ENCODE data around the gene VIPAS39. TPM values are rescaled to one million over a fixed set of nuclear protein-coding genes. Genes with fewer than 3 reads are reported as not detected.

VIPAS39 gene
- total and polyA plus RNA-seq, 2 of the 13 experiments (the other 11 are each of a cell fraction or from before 2014, with no cell fraction given), result 13.3 to 21.5 TPM

GRCh38 chr14:77457115-77457521 lies 283 bp downstream of the VIPAS39 start (continued):
- TF ChIP-seq PHF8 (CRISPR knock-in tag; IDR thresholded peaks at IDR 0.05), result peak; percentile 77

GRCh38 chr14:77455966-77456640 lies 1.3 kb downstream of the VIPAS39 start:
- Histone ChIP-seq H3K79me2 (ENCODE audit: insufficient read depth, low read length) (peaks cover 43% of the 10 kb centered on the region), H3K27ac (ENCODE audit: extremely low read length, insufficient read depth, low read length) (no peak overlapping the region), H4K20me1 (ENCODE audit: insufficient read depth, low read length) (peaks cover 8% of the 10 kb centered on the region), H3K4me3 (replicated peaks in 1 of 3; ENCODE audit: insufficient read depth in 1 of 3, low read depth in 2 of 3, low read length in 3 of 3) (peak overlapping the region; percentile 75 to 98 (median 90); a peak in 5 of 6 replicates), H3K9ac (ENCODE audit: insufficient read depth, low read depth, low read length) (peak overlapping the region; percentile 89; the same call in 1 of the 2 replicates), H2AFZ (ENCODE audit: low read length) (no peak overlapping the region), H3K27me3 (ENCODE audit: control insufficient read depth in 1 of 2, insufficient read depth in 2 of 2, low read length in 2 of 2) (no peaks in the 10 kb centered on the region; a peak in 1 of 5 replicates), H3K9me3 (ENCODE audit: low read length) (no peaks in the 10 kb centered on the region), H3K4me2 (ENCODE audit: low read depth, low read length) (peak overlapping the region; percentile 73), H3K36me3 (replicated peaks in 1 of 2; ENCODE audit: control insufficient read depth in 1 of 2, insufficient read depth in 2 of 2, low read length in 2 of 2) (peaks cover 10 to 20% of the 10 kb centered on the region in 2 experiments), H3K4me1 (ENCODE audit: insufficient read depth, low read length) (peaks cover 35% of the 10 kb centered on the region)
- intact Hi-C loops (cut with micrococcal nuclease; ENCODE audit: unreplicated experiment), result loop anchor here (5.0 kb wide), 1 partner anchor 134 kb away; the partner anchor contains the start of genes GSTZ1 and POMT2
- POLR2A ChIA-PET, result no interaction called here
- no TSS peak for BruUV-seq (replicated peaks)
- DNase-seq (ENCODE audit: low spot score) (no peak), ATAC-seq (no peak), FAIRE-seq (no peak)
- no peak for TF ChIP-seq PCBP2 (optimal IDR thresholded peaks at IDR 0.05; ENCODE audit: low read depth, low read length, poor library complexity, severe bottlenecking)
- TF ChIP-seq ZNF629 (CRISPR knock-in tag; conservative IDR thresholded peaks at IDR 0.05), result peak; percentile 72; the same call in 1 of the 2 replicates
- CTCF ChIA-PET (ENCODE audit: low intra/inter-chr PET ratio, low total read pairs), result no interaction called here
- whole genome bisulfite sequencing (ENCODE audit: low lambda C conversion rate), result 45% methylated on average over 2 of the region's 2 CpGs
- in situ Hi-C loops (cut with HindIII; ENCODE audit: extremely low pct_ligation_motif_present, low pct_unique_long_range_greater_than_20kb), result loop anchor here (5.0 kb wide), 1 partner anchor 96 kb away; no protein-coding TSS in a partner anchor

DNA sequence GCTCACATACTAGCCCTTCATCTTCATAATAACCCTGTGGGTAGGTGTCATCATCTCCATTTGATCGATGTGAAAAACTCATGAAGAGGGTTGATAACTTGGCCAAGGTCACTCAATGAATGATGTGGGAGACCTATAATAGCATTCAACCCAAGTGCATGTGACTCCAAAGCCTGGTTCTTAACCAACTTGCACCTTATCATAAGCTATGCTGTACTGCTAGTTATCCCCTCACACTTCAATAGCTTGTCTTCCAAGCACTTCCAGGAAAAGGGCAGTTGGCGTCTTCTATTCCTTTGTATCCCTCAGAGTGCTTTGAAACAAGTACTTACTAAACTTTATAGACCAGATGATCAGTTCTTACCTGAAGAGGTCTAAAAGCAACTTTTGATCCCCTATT lies 15.2 kb downstream of the VIPAS39 start:
- no peak overlapping the region for H2AFZ ChIP-seq (ENCODE audit: low read length)
- H4K20me1 ChIP-seq (ENCODE audit: insufficient read depth, low read length), result no peaks in the 10 kb centered on the region
- no peaks in the 10 kb centered on the region for H3K9me3 ChIP-seq (ENCODE audit: low read length)
- 98% methylated on average over 2 of the region's 2 CpGs for WGBS (ENCODE audit: low lambda C conversion rate)
- no peak overlapping the region for H3K27ac ChIP-seq (ENCODE audit: extremely low read length, insufficient read depth, low read length)
- in situ Hi-C loops (cut with HindIII; ENCODE audit: extremely low pct_ligation_motif_present, low pct_unique_long_range_greater_than_20kb) (no loop called here), intact Hi-C loops (cut with micrococcal nuclease; ENCODE audit: unreplicated experiment) (no loop called here)
- no peaks in the 10 kb centered on the region for H3K79me2 ChIP-seq (ENCODE audit: insufficient read depth, low read length)
- BruUV-seq (replicated peaks), result no TSS peak
- ATAC-seq (no peak), DNase-seq (ENCODE audit: low spot score) (no peak), FAIRE-seq (no peak)
- ChIA-PET CTCF (ENCODE audit: low intra/inter-chr PET ratio, low total read pairs) (no interaction called here), POLR2A (no interaction called here)
- TF ChIP-seq, protein P1, sequence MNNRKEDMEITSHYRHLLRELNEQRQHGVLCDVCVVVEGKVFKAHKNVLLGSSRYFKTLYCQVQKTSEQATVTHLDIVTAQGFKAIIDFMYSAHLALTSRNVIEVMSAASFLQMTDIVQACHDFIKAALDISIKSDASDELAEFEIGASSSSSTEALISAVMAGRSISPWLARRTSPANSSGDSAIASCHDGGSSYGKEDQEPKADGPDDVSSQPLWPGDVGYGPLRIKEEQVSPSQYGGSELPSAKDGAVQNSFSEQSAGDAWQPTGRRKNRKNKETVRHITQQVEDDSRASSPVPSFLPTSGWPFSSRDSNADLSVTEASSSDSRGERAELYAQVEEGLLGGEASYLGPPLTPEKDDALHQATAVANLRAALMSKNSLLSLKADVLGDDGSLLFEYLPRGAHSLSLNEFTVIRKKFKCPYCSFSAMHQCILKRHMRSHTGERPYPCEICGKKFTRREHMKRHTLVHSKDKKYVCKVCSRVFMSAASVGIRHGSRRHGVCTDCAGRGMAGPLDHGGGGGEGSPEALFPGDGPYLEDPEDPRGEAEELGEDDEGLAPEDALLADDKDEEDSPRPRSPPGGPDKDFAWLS (CRISPR knock-in tag; IDR thresholded peaks at IDR 0.05; ENCODE audit: borderline replicate concordance), result no peak
- TF ChIP-seq ZBTB38 (CRISPR knock-in tag; IDR thresholded peaks at IDR 0.05) (no peak), BRD4 (CRISPR knock-in tag; IDR thresholded peaks at IDR 0.05) (no peak), PITX1 (CRISPR knock-in tag; IDR thresholded peaks at IDR 0.05) (no peak), ZNF235 (CRISPR knock-in tag; IDR thresholded peaks at IDR 0.05; ENCODE audit: borderline replicate concordance) (no peak), ZBTB3 (CRISPR knock-in tag; IDR thresholded peaks at IDR 0.05; ENCODE audit: borderline replicate concordance, low read depth) (no peak)
- TF ChIP-seq, protein P2, sequence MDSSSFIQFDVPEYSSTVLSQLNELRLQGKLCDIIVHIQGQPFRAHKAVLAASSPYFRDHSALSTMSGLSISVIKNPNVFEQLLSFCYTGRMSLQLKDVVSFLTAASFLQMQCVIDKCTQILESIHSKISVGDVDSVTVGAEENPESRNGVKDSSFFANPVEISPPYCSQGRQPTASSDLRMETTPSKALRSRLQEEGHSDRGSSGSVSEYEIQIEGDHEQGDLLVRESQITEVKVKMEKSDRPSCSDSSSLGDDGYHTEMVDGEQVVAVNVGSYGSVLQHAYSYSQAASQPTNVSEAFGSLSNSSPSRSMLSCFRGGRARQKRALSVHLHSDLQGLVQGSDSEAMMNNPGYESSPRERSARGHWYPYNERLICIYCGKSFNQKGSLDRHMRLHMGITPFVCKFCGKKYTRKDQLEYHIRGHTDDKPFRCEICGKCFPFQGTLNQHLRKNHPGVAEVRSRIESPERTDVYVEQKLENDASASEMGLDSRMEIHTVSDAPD (CRISPR knock-in tag; IDR thresholded peaks at IDR 0.05), result no peak
- H3K9ac ChIP-seq (ENCODE audit: insufficient read depth, low read depth, low read length), result no peak overlapping the region
- H3K36me3 ChIP-seq (replicated peaks in 1 of 2; ENCODE audit: control insufficient read depth in 1 of 2, insufficient read depth in 2 of 2, low read length in 2 of 2), result peaks cover 3 to 36% of the 10 kb centered on the region in 2 experiments
- no peaks in the 10 kb centered on the region; a peak in 1 of 5 replicates for H3K27me3 ChIP-seq (ENCODE audit: control insufficient read depth in 1 of 2, insufficient read depth in 2 of 2, low read length in 2 of 2)
- H3K4me2 ChIP-seq (ENCODE audit: low read depth, low read length), result no peak overlapping the region
- no peaks in the 10 kb centered on the region for H3K4me1 ChIP-seq (ENCODE audit: insufficient read depth, low read length)
- no peak overlapping the region for H3K4me3 ChIP-seq (replicated peaks in 1 of 3; ENCODE audit: insufficient read depth in 1 of 3, low read depth in 2 of 3, low read length in 3 of 3)
